ENCODE measurements around the gene GDPD5.

The GDPD5 gene

DNA sequence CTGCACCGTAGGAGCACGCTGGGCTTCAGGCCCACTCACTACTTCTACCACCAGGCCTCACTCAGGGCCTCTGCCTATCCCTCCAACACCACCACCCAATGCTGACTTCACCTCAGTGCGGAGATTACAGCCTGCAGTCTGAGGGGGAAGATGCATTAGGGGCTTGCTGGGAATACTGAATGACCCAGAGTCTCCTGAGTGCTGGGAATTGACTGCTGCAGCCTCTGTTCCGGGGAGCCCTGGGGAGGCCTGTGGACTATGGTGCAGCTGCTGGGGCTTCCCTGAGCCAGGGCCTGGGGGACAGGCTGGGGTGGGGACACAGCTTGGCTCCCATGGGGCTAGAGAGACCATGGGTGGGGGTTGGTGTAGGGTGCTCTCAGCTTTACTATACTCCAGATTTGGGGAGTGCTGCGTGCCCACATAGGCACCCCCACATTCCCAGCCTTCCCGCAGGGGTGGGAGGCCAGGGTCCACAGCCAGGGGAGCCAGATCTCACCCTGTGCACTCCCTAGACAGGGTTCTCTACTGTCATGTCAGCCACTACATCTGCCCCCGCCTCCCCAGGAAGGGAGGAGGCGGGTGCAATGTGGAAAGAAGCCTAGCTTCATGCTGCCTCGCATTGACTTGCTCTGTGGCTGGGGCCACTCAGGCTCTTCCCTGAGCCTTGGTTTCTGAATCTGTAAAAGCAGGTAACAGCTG is 44.4 kb downstream of the GDPD5 start:
- no peak overlapping the region for H3K4me3 ChIP-seq (replicated peaks; ENCODE audit: low read depth, low read length)
- TF ChIP-seq, protein P1, sequence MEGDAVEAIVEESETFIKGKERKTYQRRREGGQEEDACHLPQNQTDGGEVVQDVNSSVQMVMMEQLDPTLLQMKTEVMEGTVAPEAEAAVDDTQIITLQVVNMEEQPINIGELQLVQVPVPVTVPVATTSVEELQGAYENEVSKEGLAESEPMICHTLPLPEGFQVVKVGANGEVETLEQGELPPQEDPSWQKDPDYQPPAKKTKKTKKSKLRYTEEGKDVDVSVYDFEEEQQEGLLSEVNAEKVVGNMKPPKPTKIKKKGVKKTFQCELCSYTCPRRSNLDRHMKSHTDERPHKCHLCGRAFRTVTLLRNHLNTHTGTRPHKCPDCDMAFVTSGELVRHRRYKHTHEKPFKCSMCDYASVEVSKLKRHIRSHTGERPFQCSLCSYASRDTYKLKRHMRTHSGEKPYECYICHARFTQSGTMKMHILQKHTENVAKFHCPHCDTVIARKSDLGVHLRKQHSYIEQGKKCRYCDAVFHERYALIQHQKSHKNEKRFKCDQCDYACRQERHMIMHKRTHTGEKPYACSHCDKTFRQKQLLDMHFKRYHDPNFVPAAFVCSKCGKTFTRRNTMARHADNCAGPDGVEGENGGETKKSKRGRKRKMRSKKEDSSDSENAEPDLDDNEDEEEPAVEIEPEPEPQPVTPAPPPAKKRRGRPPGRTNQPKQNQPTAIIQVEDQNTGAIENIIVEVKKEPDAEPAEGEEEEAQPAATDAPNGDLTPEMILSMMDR (IDR thresholded peaks at IDR 0.05; ENCODE audit: low read length, missing control alignments): no peak
- no peak for DNase-seq (ENCODE audit: low read depth)

DNA sequence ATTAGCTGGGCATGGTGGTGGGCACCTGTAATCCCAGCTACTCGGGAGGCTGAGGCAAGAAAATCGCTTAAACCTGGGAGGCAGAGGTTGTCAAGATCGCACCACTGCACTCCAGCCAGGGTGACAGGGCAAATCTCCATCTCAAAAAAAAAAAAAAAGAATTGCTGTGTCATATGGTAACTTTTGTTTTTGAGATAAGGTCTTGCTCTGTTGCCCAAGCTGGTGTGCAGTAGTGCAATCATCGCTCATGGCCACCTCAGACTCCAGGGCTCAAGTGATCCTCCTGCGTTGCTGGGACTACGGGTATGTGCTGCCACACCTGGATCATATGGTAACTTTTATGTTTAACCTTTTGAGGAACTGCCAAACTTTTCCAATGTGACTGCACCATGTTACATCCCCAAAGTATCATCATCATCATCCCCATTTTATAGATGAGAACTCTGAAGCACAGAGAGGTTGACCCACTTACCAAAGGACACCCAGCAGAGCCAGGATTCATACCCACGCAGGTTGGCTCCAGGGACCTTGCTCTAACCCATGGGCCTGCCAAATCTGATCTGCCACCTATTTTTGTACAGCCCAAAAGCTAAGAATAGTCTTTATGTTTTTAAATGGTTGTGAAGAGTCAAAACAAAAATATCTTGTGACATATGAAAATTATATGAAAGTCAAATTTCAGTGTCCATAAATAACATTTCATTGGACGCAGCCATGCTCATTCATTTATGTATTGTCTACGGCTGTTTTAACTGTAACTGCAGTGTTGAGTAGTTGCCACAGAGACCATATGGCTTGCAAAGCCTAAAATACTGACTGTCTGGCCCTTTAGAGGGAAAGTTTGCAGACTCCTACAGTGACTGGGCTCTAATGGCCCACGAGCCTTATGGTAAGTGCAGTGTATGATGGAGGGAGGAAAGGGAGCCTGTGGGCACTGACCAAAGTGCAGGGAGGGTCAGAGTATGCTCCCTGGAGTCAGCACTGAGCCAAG is 45.3 kb downstream of the GDPD5 start:
- TF ChIP-seq, protein P1 (IDR thresholded peaks at IDR 0.05; ENCODE audit: low read length, missing control alignments): no peak
- no peak overlapping the region for H3K4me3 ChIP-seq (replicated peaks; ENCODE audit: low read depth, low read length)
- no peak for DNase-seq (ENCODE audit: low read depth)

DNA sequence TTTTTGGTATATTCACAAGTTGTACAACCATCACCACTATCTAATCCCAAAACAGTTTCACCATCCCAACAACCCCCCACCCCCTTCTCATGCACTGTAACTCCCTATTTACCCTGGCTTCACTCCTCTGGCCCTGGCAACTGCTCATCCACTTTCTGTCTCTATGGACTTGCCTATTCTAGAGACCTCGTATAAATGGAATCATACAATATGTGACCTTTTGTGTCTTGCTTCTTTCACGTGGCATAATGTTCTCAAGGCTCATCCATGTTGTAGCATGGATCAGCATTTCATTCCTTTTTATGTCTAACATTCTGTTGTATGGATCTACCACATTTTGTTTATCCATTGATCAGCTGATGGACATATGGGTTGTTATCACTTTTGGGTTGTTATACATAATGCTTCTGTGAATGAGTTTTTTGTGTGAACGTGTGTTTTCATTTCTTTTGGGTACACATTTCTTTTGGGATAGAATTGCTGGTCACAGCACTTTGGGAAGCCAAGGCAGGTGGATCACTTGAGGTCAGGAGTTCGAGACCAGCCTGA is 46.1 kb downstream of the GDPD5 start:
- H3K4me3 ChIP-seq (replicated peaks; ENCODE audit: low read depth, low read length): no peak overlapping the region
- TF ChIP-seq, protein P1 (IDR thresholded peaks at IDR 0.05; ENCODE audit: low read length, missing control alignments): no peak
- DNase-seq (ENCODE audit: low read depth): no peak

DNA sequence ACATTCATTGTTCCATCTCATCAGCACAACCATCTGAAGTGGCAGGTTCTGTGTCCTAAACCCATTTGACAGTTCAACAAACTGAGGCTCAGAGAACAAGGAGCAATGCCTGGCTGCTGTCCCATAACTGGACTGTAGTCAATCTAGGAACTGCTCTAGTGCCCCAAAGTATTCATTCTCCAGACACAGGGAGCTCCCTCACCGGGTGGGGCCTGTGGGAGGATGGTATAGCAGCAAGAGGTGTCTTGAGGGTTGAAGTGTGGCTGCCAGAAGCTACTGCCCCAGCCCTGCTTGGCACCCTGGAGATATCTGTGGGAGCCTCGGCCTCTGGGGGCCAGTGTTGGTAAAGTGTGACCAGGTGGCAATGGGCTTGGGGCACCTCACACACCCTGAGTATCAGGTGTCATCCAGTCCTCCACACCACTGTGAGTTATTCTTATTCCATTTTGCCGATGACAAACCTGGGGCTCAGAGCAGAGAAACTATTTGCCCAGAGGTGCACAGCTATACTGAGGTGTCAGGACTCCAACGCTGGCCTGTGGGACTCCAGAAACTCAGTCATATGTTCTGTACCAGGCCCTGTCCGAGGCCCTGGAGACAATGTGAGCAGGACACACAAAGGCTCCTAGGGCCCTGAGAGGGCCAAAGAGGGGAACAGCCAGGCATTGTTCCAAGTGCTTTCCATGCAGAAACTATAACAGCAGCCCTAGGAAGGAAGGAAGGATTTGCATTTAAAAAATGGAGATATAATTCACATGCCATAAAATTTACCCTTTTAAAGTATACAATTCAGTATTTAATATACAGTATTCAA is 46.8 kb downstream of the GDPD5 start:
- no peak overlapping the region for H3K4me3 ChIP-seq (replicated peaks; ENCODE audit: low read depth, low read length)
- no peak for DNase-seq (ENCODE audit: low read depth)
- TF ChIP-seq, protein P1 (IDR thresholded peaks at IDR 0.05; ENCODE audit: low read length, missing control alignments): no peak

DNA sequence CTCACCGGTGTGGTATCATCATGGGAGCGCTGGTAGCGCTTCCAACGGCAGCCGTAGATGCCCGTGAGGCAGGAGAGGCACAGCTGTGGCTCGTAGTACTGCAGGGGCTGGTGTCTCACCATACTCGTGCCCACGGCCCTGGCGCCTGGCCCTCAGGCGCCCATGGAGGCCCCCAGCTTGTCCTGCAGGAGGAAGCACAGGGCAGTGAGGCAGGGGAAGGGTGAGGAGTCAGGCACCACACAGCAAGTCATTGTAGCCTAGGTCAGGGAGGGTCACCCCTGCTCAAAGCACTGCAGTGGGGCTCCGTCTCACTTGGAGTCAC is 48.2 kb downstream of the GDPD5 start:
- DNase-seq (ENCODE audit: low read depth): no peak
- TF ChIP-seq, protein P1 (IDR thresholded peaks at IDR 0.05; ENCODE audit: low read length, missing control alignments): no peak
- H3K4me3 ChIP-seq (replicated peaks; ENCODE audit: low read depth, low read length): no peak overlapping the region

DNA sequence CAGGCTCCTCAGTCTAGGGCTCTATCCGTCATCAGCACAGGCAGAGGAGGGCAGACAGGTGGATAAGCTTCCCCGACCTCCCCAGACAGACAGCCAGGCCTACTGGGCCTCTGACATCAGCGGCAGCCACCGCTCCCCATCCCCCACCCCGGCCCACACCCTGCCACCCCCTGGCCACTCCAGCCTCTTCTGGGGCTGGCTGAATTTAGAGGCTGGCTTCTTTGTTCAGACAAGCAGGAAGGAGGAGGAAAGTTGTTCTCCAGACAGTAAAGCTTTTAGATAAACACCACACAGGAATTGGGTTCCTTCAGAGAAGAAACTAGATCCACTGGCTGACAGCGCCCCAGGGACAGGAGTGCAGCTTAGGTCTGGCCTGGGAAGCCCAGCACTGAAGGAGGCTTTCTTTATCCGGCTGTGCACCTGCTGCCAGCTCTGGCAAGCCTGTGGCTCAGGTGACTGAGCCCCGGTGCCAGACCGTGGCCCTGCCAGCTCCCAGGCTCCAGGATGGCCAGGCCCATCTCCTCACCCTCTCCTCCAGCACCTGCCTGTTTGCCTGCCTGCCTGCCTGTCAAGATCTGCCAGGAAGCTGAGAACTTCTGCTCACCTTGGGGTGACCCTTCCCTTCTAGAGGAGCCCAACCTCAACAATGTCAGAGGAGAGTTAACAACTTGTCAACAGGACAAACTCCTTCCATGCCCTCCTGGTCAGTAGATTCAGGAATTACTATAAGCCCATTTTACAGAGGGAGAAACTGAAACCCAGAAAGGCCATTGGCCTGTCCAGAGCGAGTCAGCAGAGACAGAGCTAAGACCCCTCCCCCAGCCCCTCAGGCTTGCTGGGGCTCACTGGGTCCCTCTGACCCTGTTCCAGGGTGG is 48.8 kb downstream of the GDPD5 start:
- no peak for DNase-seq (ENCODE audit: low read depth)
- TF ChIP-seq, protein P1 (IDR thresholded peaks at IDR 0.05; ENCODE audit: low read length, missing control alignments): no peak
- no peak overlapping the region for H3K4me3 ChIP-seq (replicated peaks; ENCODE audit: low read depth, low read length)
